HEK293 (cell line): ENCODE data around the gene RIMS4.

Experiments
- GFI1B ChIP-seq: fragments of 450-650 bp; formaldehyde crosslinking; IDR thresholded peaks from 2 replicates; pipeline ENCODE4 v1.5.1; 2016; ENCODE audit warnings: missing biosample characterization, missing genetic modification characterization
- INSM2 ChIP-seq: fragments of 450-650 bp; formaldehyde crosslinking; IDR thresholded peaks from 2 replicates; pipeline ENCODE4 v1.5.1; 2016; ENCODE audit warnings: missing biosample characterization, missing genetic modification characterization
- KLF16 ChIP-seq: fragments of 450-650 bp; formaldehyde crosslinking; IDR thresholded peaks from 2 replicates; pipeline ENCODE4 v1.5.1; 2017; ENCODE audit warnings: missing biosample characterization, missing genetic modification characterization
- KLF7 ChIP-seq: fragments of 450-650 bp; formaldehyde crosslinking; IDR thresholded peaks from 2 replicates; pipeline ENCODE4 v1.5.1; 2016; ENCODE audit warnings: missing biosample characterization, missing genetic modification characterization, borderline replicate concordance
- PRDM2 ChIP-seq: fragments of 450-650 bp; formaldehyde crosslinking; IDR thresholded peaks from 2 replicates; pipeline ENCODE4 v1.5.1; 2016; ENCODE audit warnings: missing biosample characterization, missing genetic modification characterization, borderline replicate concordance
- SCRT1 ChIP-seq: fragments of 450-650 bp; formaldehyde crosslinking; IDR thresholded peaks from 2 replicates; pipeline ENCODE4 v1.5.1; 2016; ENCODE audit warnings: missing biosample characterization, missing genetic modification characterization, borderline replicate concordance
- WT1 ChIP-seq: fragments of 450-650 bp; formaldehyde crosslinking; IDR thresholded peaks from 2 replicates; pipeline ENCODE4 v1.5.1; 2016; ENCODE audit warnings: missing biosample characterization, missing genetic modification characterization
- ZBTB10 ChIP-seq: fragments of 450-650 bp; formaldehyde crosslinking; IDR thresholded peaks from 2 replicates; pipeline ENCODE4 v1.5.1; 2016; ENCODE audit warnings: missing biosample characterization, missing genetic modification characterization
- ZBTB7A ChIP-seq: fragments of 450-650 bp; formaldehyde crosslinking; IDR thresholded peaks from 2 replicates; pipeline ENCODE4 v1.5.1; 2016; ENCODE audit warnings: low read depth, missing biosample characterization, missing genetic modification characterization
- ZIC2 ChIP-seq: fragments of 450-650 bp; formaldehyde crosslinking; IDR thresholded peaks from 2 replicates; pipeline ENCODE4 v1.5.1; 2016; ENCODE audit warnings: missing biosample characterization, missing genetic modification characterization
- ZNF146 ChIP-seq: fragments of 450-650 bp; formaldehyde crosslinking; IDR thresholded peaks from 2 replicates; pipeline ENCODE4 v1.5.1; 2016; ENCODE audit warnings: missing biosample characterization, missing genetic modification characterization
- ZNF174 ChIP-seq: fragments of 450-650 bp; formaldehyde crosslinking; IDR thresholded peaks from 2 replicates; pipeline ENCODE4 v1.5.0; 2017; ENCODE audit warnings: missing biosample characterization, mild to moderate bottlenecking, missing genetic modification characterization
- ZNF24 ChIP-seq: fragments of 450-650 bp; formaldehyde crosslinking; IDR thresholded peaks from 2 replicates; pipeline ENCODE4 v1.5.1; 2016; ENCODE audit warnings: missing biosample characterization, missing genetic modification characterization
- ZNF266 ChIP-seq: fragments of 450-650 bp; formaldehyde crosslinking; IDR thresholded peaks from 2 replicates; pipeline ENCODE4 v1.5.1; 2016; ENCODE audit warnings: missing biosample characterization, missing genetic modification characterization, low read depth
- ZNF280D ChIP-seq: fragments of 450-650 bp; formaldehyde crosslinking; IDR thresholded peaks from 2 replicates; pipeline ENCODE4 v1.5.1; 2016; ENCODE audit warnings: missing biosample characterization, missing genetic modification characterization
- ZNF324 ChIP-seq: fragments of 450-650 bp; formaldehyde crosslinking; IDR thresholded peaks from 2 replicates; pipeline ENCODE4 v1.5.1; 2016; ENCODE audit warnings: missing biosample characterization, missing genetic modification characterization
- ZNF37A ChIP-seq: fragments of 450-650 bp; IDR thresholded peaks from 2 replicates; pipeline ENCODE4 v1.5.1; 2018; ENCODE audit warnings: missing biosample characterization, missing genetic modification characterization
- ZNF548 ChIP-seq: fragments of 450-650 bp; formaldehyde crosslinking; IDR thresholded peaks from 2 replicates; pipeline ENCODE4 v1.5.1; 2016; ENCODE audit warnings: missing biosample characterization, missing genetic modification characterization
- ZNF549 ChIP-seq: fragments of 450-650 bp; IDR thresholded peaks from 2 replicates; pipeline ENCODE4 v1.5.1; 2018; ENCODE audit warnings: missing biosample characterization, missing genetic modification characterization, mild to moderate bottlenecking, inconsistent platforms, moderate library complexity
- ZNF561 ChIP-seq: fragments of 450-650 bp; IDR thresholded peaks from 2 replicates; pipeline ENCODE4 v1.5.1; 2018; ENCODE audit warnings: missing biosample characterization, missing genetic modification characterization, borderline replicate concordance
- ZNF654 ChIP-seq: fragments of 450-650 bp; formaldehyde crosslinking; IDR thresholded peaks from 2 replicates; pipeline ENCODE4 v1.5.1; 2016; ENCODE audit warnings: low read depth, missing biosample characterization, missing genetic modification characterization
- ZNF660 ChIP-seq: fragments of 450-650 bp; IDR thresholded peaks from 2 replicates; pipeline ENCODE4 v1.5.1; 2018; ENCODE audit warnings: missing biosample characterization, mild to moderate bottlenecking, missing genetic modification characterization
- ZNF692 ChIP-seq: fragments of 450-650 bp; formaldehyde crosslinking; IDR thresholded peaks from 2 replicates; pipeline ENCODE4 v1.5.1; 2016; ENCODE audit warnings: missing biosample characterization, missing genetic modification characterization
- ZNF792 ChIP-seq: fragments of 450-650 bp; formaldehyde crosslinking; IDR thresholded peaks from 2 replicates; pipeline ENCODE4 v1.5.1; 2016; ENCODE audit warnings: missing biosample characterization, missing genetic modification characterization

RIMS4 gene

GRCh38 chr20:44747166-44748004 is 63.0 kb downstream of the RIMS4 start (continued):
- TF ChIP-seq ZNF692 (tag by site-specific recombination) (peak; percentile 54; the same call in 1 of the 2 replicates), ZNF324 (tag by site-specific recombination) (no peak; the same call in 1 of the 2 replicates), ZNF24 (tag by site-specific recombination) (peak; percentile 31; the same call in 1 of the 2 replicates), ZNF174 (tag by site-specific recombination) (no peak), ZNF660 (tag by site-specific recombination) (peak; percentile 20; the same call in 1 of the 2 replicates), ZNF146 (no peak), ZIC2 (tag by site-specific recombination) (peak; percentile 2; the same call in 1 of the 2 replicates), ZNF266 (tag by site-specific recombination) (no peak), ZNF654 (tag by site-specific recombination) (peak; percentile 81), ZNF37A (tag by site-specific recombination) (no peak), PRDM2 (tag by site-specific recombination) (no peak), ZNF549 (tag by site-specific recombination) (no peak), KLF16 (tag by site-specific recombination) (peak; percentile 17), KLF7 (tag by site-specific recombination) (no peak), ZBTB7A (tag by site-specific recombination) (no peak), INSM2 (tag by site-specific recombination) (no peak), ZNF548 (no peak), WT1 (tag by site-specific recombination) (no peak), SCRT1 (tag by site-specific recombination) (no peak), ZBTB10 (tag by site-specific recombination) (no peak), ZNF280D (tag by site-specific recombination) (no peak), ZNF792 (no peak), ZNF561 (tag by site-specific recombination) (no peak), GFI1B (no peak)
